Psoas muscle (tissue), 8 donors: ENCODE data around the gene CCL24. TPM values are rescaled to one million over a fixed set of nuclear protein-coding genes. Genes with fewer than 3 reads are reported as not detected.
"Not testable (repeated sequence)": the region's sequence is repeated elsewhere in the genome, so short reads cannot be mapped to it uniquely, and the experiment has no call there.

ENCODE experiments used
- ATAC-seq, 4 donors: fragments of 200-7000 bp; cut with Tn5 transposase; one replicate each; pipeline ENCODE4 v1.9.1; 2020; ENCODE audit warnings: moderate library complexity in 3 of 4, mild to moderate bottlenecking in 2 of 4
- DNase-seq, 2 donors: peaks; one replicate each; pipeline ENCODE4 v3.0.0-alpha.2; 2020
- H3K27ac ChIP-seq: fragments of 200-600 bp; one replicate; pipeline ENCODE4 v1.8.0; 2022
- H3K27me3 ChIP-seq, 3 donors: fragments of 200-600 bp in 1 of 3; one replicate each; pipeline versions ENCODE4 v1.6.1 to v1.8.0; 2013 to 2022; ENCODE audit warnings: low read length in 2 of 3, mild to moderate bottlenecking in 2 of 3, moderate library complexity in 1 of 3; ENCODE audit not compliant: insufficient read depth in 3 of 3
- H3K36me3 ChIP-seq, 2 donors: fragments of 200-600 bp in 1 of 2; one replicate each; pipeline versions ENCODE4 v1.6.1 to v1.8.0; 2013 to 2022; ENCODE audit warnings: low read depth in 1 of 2, mild to moderate bottlenecking in 1 of 2, moderate library complexity in 1 of 2; ENCODE audit not compliant: insufficient read depth in 1 of 2
- H3K4me1 ChIP-seq: fragments of 200-600 bp; one replicate; pipeline ENCODE4 v1.8.0; 2022
- H3K4me3 ChIP-seq: fragments of 200-600 bp; one replicate; pipeline ENCODE4 v1.8.0; 2022; ENCODE audit warnings: mild to moderate bottlenecking
- H3K9me3 ChIP-seq: fragments of 200-600 bp; one replicate; pipeline ENCODE4 v1.8.0; 2022
- WGBS, 3 donors: extraction: QIAGEN DNeasy Blood & Tissue Kit; methylation state at CpG; one replicate each; pipeline versions ENCODE4 v1.1.6 to v1.1.7; 2013; 5-methylcytosine and 5-hydroxymethylcytosine counted together
- intact Hi-C, 2 donors: fragments of 100-400 bp; cut with DNase I; formaldehyde crosslinking; loops; one replicate each; pipeline versions ENCODE4 v1.11.0 to v1.14.2; 2022
- polyA plus RNA-seq, 3 donors: library from polyadenylated mRNA; stranded (reverse); fragments of 200-250 nt; gene quantifications; one replicate each; pipeline ENCODE4 v1.2.3, GENCODE V29; 2013
- total RNA-seq, 4 donors: library from RNA; stranded (reverse); fragmentation: NEBNext Ultra II Directional in 2 of 4; extraction: Animal tissue kit (Norgen Biotek cat#: 25700) in 2 of 4; gene quantifications; one replicate each; pipeline versions ENCODE4 v1.2.1 to v1.2.4, GENCODE V29; 2021 to 2023
- TF ChIP-seq, protein P1 (sequence below): fragments of 200-600 bp; IDR thresholded peaks from one replicate; pipeline ENCODE4 v1.8.0; 2022; ENCODE audit warnings: antibody characterized with exemption
- donor health status: healthy with polysubstance abuse.
- donor health status: DM: no; HTN: no; CAD: no; lungs with moderate emphysema.
- donor health status: Bipolar disorder and iron deficiency.
- donor health status: healthy.
- donor health status: DM: yes; HTN: yes; CAD: no.
- donor health status: DM: no; HTN: no; CAD: no.
- donor health status: DM: no; HTN: no; CAD: no.
- donor health status: DM: yes; HTN: yes; CAD: no.

CCL24 gene
- total and polyA plus RNA-seq, 7 donors = not detected

DNA sequence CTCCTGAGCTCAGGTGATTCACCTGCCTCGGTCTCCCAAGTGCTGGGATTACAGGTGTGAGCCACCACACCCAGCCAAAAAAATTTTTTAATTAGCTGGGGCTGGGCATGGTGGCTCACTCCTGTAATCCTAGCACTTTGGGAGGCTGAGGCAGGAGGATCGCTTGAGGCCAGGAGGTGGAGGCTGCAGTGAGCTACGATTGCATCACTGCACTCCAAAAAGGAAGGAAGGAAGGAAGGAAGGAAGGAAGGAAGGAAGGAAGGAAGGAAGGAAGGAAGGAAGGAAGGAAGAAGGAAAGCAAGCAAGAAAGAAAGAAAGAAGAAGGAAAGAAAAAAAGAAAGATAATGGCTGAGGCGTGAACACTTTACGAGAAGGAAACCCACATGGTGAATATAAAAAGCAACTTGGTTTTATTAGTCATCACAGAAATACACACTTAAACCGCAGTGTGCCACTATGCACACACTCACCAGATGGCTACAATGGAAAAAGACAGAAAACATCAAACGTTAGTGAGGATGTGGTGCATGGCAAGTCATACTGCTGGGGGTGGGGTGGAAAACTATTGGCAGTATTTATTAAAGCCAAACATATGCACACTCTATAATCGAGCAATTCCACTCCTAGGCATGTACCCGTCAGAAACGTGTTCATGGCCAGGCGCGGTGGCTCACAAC, 37.2 kb downstream of the CCL24 start:
- no peak for ATAC-seq
- intact Hi-C loops = no loop called here
- no peaks in the 10 kb centered on the region for H3K4me1 ChIP-seq
- WGBS, 3 donors = 69 to 77% (median 76%) methylated on average over 12 of the region's 12 CpGs
- no peaks in the 10 kb centered on the region for H3K9me3 ChIP-seq
- H3K27ac ChIP-seq = no peak overlapping the region
- no peak overlapping the region for H3K4me3 ChIP-seq
- H3K36me3 ChIP-seq = no peaks in the 10 kb centered on the region
- H3K27me3 ChIP-seq = no peaks in the 10 kb centered on the region
- no peak for DNase-seq
- TF ChIP-seq, protein P1, sequence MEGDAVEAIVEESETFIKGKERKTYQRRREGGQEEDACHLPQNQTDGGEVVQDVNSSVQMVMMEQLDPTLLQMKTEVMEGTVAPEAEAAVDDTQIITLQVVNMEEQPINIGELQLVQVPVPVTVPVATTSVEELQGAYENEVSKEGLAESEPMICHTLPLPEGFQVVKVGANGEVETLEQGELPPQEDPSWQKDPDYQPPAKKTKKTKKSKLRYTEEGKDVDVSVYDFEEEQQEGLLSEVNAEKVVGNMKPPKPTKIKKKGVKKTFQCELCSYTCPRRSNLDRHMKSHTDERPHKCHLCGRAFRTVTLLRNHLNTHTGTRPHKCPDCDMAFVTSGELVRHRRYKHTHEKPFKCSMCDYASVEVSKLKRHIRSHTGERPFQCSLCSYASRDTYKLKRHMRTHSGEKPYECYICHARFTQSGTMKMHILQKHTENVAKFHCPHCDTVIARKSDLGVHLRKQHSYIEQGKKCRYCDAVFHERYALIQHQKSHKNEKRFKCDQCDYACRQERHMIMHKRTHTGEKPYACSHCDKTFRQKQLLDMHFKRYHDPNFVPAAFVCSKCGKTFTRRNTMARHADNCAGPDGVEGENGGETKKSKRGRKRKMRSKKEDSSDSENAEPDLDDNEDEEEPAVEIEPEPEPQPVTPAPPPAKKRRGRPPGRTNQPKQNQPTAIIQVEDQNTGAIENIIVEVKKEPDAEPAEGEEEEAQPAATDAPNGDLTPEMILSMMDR = no peak

DNA sequence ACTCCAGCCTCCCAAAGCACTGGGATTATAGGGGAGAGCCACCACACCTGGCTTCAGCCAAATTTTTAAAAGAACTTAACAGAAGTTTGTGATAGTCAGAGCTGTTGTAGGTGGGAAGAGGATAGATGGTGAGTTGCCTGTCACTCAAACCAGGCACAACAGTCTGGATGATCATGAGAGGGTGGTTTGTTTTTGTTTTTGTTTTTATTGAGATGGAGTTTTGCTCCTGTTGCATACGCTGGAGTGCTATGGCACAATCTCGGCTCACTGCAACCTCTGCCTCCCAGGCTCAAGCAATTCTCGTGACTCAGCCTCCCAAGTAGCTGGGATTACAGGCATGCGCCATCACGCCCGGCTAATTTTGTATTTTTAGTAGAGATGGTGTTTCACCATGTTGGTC, 39.6 kb downstream of the CCL24 start:
- H3K27me3 ChIP-seq, H3K4me1 ChIP-seq, intact Hi-C loops, DNase-seq, ATAC-seq, H3K4me3 ChIP-seq, H3K9me3 ChIP-seq, H3K27ac ChIP-seq, H3K36me3 ChIP-seq: not testable (repeated sequence)
- WGBS, 3 donors = 89 to 94% (median 91%) methylated on average over 6 of the region's 6 CpGs

DNA sequence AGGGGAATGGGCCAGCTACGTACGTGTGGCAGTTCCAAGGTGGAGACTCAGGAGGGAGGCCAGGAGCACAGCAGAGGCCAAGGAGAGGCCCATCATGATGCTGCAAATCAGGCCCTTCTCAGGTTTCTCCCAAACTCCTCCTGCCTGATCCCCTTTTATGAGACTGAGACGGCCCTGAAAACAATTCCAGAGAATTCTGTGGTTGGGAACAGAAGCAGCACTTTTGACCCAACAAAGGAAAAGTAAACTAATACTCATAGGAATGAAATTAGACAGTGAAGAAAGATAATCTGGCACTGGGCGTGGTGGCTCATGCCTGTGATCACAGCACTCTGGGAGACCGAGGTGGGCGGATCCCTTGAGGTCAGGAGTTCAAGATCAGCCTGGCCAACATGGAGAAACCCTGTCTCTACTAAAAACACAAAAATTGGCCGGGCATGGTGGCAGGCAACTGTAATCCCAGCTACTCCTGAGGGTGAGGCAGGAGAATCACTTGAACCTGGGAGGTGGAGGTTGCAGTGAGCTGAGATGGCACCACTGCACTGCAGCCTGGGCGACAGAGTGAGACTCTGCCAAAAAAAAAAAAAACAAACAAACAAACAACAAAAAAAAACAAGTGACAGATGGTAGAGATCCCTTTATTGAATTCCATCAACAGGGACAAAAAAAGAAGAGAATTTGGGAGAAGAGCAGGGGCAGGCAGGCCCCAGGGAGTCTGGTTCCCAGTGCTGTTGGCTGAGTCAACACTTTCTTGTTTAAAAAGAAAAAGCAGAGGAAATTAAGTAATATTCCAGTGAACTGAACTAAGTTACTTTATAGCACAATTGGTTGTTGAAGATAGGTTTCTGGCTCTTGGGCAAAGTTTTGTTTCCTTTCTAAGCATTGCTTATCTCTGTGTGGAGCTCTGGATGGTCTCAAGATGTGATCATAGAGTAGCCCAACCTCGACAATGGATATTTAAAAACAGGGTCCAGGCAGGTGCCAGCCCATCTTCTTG, 41.2 kb downstream of the CCL24 start, which contains the start of gene CCL26:
CCL26 (minus strand) TSS at position 131 of the 997 bp plus-strand sequence; CDS start at position 96, 35 bp downstream.
- Histone ChIP-seq H3K36me3 (no peaks in the 10 kb centered on the region), H3K9me3 (no peaks in the 10 kb centered on the region), H3K4me3 (no peak within 1 kb of the TSS), H3K27me3 (no peaks in the 10 kb centered on the region), H3K27ac (no peak within 1 kb of the TSS), H3K4me1 (no peaks in the 10 kb centered on the region)
- TF ChIP-seq, protein P1 = no peak
- ATAC-seq (peak in 3 of 4 donors; percentile 40 to 56 (median 42)), DNase-seq (peak; percentile 60 to 82)
- intact Hi-C loops = no loop called here
- WGBS, 3 donors = 58 to 64% (median 60%) methylated on average over 9 of the region's 9 CpGs

DNA sequence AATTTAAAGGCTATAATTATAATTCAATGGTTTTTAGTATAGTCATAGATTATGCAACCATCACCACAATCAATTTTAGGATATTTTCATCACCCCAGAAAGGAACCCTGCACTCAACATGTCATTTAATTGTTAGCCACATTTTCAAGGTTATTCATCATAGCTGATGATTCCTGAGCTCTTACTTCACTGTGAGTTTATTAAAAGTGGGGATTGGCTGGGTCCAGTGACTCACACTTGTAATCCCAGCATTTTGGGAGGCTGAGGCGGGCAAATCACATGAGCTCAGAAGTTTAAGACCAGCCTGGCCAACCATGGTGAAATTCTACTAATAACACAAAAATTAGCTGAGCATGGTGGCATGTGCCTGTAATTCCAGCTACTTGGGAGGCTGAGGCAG, 42.4 kb downstream of the CCL24 start:
- WGBS, 3 donors = 93 to 100% (median 95%) methylated on average over 1 of the region's 1 CpG
- H3K4me3 ChIP-seq = no peak overlapping the region
- TF ChIP-seq, protein P1 = no peak
- no peaks in the 10 kb centered on the region for H3K9me3 ChIP-seq
- ATAC-seq = no peak
- no peak overlapping the region for H3K27ac ChIP-seq
- intact Hi-C loops = no loop called here
- no peaks in the 10 kb centered on the region for H3K27me3 ChIP-seq
- H3K36me3 ChIP-seq = no peaks in the 10 kb centered on the region
- no peaks in the 10 kb centered on the region for H3K4me1 ChIP-seq
- DNase-seq = no peak
